Cerebellar nuclear complex (tissue), 1 donor: ENCODE results near the gene RAB8A.
"Not testable (repeated sequence)": the region's sequence is repeated elsewhere in the genome, so short reads cannot be mapped to it uniquely, and the experiment has no call there.

Source experiments
- DNase-seq, 2 experiments: peaks; one replicate each; lab custom pipeline; 2025; lab: John Stamatoyannopoulos, UW

Gene RAB8A

DNA sequence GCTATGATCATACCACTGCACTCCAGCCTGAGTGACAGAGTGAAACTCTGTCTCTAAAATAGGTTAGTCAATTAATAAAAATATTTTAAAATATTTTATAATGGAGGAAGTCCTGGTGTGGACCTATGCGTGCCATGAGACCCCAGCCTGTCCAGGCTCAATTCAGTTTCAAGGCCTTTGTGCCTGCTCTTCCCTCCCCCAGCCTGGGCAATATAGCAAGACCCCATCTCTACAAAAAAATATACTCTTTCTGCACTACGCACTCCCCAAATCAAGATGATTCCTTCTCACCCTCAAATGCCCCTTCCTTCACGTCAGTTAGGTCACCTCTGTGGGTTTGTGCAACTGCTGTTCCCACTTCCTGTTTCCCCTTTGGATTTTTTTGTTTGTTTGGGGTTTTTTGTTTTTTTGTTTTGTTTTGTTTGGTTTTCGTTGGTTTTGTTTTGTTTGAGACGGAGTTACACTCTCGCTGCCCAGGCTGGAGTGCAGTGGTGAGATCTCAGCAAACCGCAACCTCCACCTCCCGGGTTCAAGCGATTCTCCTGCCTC lies 30.4 kb downstream of the RAB8A start:
- DNase-seq = no peak

DNA sequence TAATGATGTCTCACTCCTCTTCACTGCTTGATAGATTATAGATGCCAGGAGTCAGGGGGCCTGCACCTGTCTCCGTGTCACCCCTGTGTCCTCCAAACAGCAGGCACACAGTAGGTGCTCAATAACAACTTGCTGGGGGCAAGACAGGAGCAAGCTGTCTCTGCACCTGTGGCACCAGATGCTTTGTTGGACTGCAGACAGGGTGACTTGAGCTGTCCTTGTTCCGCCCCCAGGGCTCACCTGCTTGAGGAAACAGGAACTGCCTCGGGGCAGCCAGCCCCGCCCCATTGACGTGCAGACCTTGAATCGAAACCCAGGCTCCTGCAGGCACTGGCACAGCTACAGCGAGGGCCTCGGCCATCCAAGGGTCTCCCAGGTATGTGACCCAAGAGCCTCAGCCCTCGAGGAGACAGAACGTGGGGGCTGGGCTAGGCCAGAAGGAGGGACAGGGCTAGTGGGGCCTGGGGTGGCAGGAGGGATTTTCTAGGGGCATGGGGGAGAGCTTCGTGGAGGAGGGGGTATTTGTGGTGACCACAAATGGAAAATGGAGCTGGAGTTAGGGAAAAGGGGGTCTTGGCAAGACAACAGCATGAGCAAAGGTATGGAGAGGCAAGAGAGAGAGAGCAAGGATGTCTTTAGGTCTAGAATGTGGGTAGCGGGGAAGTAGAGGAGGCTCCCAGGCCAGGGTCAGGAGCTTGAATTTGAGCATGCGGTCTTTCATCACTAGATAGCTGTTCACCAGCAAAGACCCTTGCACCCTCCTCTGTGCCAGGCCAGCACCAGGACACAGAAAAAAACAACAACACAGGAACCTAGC lies 31.9 kb downstream of the RAB8A start, which contains the start of gene HSH2D:
TSS of gene HSH2D (plus strand) at position 287 of the 817 bp plus-strand sequence. CDS start 5,066 bp downstream, outside the sequence.
- no peak for DNase-seq

DNA sequence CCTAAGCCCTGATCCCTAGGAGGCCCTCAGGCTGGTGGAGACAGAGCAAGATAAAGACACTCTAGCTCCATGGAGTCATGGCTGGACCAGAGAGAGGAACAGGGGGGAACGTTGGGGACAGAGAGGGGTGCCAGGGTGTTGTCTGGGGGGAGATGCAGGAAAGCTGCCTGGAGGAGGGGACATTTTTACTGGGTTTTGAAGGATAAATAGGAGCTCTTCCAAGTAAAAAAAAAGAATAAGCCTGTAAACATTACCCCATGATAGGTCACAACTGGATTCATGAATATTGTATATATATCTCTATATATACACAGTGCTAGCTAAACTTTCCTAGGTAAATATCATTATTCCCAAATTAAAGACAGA lies 32.5 kb downstream of the RAB8A start:
- no peak for DNase-seq

DNA sequence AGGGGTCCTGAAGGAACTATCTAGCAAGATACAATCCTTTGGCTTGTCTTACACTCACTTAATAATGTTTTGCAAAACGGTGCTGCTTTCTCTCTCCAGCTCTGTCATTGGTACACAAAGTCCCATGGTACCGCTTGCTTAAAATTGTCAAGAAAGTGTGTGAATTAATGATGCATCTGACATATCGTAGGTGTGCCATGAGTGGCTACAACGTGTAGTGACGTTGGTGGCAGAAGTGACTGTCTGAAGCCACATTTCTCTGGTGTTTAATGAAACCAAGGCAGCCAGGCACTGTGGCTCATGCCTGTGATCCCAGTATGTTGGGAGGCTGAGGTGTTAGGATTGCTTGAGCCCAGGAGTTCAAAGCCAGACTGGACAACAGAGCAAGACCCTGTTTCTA lies 34.4 kb downstream of the RAB8A start:
- DNase-seq = no peak

DNA sequence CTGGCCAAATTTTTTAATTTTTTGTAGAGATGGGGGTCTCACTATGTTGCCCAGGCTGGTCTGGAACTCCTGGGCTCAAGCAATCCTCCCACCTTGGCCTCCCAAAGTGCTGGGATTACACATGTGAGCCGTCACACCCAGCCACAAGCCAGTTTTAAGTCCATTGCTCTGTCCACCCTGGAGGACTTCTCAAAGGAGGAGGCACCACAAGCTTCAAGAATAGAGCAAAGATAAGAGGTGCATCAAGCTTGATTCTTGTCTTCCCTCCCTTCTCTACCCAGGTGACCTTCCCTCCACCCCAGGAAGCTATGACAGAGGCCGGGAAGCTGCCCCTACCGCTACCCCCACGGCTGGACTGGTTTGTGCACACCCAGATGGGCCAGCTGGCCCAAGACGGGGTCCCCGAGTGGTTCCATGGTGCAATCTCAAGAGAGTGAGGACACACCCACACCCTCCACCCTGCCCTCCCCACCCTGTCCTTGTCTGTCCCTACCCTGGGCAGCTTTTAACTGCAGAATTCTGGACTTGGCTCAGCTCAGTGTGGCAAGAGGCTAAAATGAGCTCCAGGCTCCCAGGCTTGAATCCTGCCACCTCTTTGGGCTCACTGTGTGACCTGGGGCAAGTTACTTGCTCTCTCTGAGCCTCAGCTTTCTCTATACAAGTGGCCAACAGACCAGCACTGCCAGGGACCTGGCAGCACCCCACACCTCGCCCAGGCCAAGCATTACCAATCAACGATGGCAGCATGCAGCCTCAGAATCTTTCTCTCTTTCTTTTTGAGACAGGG lies 36.9 kb downstream of the RAB8A start:
- DNase-seq = no peak

DNA sequence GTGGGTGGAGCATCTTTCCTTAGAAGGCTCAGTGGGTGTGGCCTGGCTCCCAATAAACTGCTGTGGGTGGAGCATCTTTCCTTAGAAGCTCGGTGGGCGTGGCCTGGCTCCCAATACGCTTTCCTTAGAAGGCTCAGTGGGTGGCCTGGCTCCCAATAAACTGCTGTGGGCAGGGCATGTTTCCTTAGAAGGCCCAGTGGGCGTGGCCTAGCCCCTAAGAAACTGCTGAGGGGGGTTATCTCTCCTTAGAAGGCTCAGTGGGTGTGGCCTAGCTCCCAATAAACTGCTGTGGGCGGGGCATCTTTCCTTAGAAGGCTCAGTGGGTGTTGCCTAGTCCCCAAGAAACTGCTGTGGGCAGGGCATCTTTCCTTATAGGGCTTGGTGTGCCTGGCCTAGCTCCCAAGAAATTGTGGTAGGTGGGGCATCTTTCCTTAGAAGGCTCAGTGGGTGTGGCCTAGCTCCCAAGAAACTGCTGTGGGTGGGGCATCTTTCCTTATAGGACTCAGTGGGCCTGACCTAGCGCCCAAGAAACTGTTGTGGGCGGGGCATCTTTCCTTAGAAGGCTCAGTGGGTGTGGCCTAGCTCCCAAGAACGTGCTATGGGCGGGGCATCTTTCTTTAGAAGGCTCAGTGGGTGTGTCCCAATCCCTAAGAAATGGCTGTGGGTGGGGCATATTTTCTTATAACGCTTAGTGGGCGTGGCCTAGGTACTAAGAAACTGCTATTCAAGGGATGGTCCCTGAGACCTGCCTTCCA lies 42.1 kb downstream of the RAB8A start:
- DNase-seq = no peak

DNA sequence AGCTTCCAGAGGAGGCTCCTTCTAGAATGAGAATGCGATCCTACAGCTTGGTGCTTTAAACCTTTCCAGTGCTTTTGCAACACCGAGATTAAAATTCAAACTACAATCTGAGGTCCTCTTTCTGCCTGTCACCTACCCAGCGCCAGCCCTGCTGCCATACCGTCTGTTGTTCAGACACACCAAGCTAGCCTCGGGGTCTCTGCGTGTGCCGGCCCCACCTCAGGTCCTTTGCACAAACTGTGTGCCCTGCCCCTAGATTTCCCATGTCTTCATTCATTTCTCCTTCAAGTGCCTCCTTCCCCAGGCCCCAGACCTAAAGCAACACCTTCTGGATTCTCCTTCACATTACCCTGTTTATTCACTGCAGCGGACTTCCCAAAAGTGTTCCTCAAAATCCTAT lies 42.9 kb downstream of the RAB8A start:
- DNase-seq = no peak

DNA sequence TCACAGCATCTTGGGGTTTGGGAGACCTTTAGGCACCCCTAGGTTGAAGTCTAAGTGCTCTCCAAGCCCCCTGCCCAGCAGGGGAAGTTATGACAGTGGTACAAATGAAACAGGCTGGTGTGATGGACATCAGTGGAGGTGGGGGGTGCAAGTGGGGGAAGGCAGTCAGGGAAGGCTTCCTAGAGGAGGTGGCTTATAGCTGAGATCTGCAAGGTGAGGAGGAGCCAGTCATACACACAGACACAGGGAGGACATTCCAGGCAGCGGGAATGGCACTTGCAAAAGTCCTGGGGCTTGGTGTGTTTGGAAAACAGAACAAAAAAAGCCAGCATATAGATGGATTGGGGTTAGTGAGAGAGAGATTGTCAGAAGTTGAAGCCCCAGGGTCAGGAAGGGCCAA lies 43.4 kb downstream of the RAB8A start:
- DNase-seq = no peak

DNA sequence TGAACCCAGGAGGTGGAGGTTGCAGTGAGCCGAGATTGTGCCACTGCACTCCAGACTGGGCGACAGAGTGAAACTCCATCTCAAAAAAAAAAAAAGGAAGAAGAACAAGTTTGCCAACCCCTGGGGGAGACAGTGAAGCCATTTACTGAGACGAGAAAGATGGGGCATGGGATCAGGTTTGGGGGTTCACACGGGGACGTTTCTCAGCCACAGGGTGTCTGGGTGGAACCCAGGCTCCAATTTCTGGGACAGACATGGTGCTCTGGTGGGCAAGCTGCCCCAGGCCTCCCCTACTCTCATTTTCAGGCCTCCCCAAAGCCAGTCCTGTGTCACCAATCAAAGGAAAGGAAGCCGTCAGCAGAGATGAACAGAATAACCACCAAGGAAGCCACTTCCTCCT lies 45.2 kb downstream of the RAB8A start:
- DNase-seq = no peak

DNA sequence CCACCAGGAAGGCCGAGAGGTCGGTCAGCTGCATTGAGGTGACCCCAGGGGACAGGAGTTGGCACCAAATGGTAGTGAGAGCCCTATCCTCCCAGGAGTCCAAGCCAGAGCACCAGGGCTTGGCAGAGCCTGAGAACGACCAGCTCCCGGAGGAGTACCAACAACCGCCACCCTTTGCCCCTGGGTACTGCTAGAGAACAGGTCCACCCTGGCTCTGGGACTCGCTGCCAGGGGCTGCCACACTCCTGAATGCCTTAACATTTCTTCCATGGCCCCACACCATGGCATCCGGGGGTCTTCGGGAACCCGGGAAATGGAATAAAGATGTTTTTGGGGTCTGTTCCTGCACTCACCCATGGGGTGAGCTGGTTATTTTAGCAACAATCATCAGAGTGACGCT lies 45.9 kb downstream of the RAB8A start:
- no peak for DNase-seq

DNA sequence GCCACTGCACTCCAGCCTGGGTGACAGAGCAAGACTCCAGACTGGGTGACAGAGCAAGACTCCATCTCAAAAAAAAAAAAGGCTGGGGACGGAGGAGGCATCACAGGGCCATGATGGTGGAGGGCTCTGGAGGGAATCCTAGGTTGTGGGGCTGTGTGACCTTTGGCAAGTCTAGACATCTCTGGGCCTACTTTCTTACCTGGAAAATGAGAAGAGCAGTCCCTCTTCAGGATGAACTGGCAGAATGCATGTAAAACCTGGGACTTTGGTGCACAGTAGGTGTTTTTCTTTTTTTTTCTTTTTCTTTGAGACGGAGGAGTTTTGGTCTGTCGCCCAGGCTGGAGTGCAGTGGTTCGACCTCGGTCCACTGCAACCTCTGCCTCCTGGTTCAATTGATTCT lies 48.0 kb downstream of the RAB8A start:
- no peak for DNase-seq

DNA sequence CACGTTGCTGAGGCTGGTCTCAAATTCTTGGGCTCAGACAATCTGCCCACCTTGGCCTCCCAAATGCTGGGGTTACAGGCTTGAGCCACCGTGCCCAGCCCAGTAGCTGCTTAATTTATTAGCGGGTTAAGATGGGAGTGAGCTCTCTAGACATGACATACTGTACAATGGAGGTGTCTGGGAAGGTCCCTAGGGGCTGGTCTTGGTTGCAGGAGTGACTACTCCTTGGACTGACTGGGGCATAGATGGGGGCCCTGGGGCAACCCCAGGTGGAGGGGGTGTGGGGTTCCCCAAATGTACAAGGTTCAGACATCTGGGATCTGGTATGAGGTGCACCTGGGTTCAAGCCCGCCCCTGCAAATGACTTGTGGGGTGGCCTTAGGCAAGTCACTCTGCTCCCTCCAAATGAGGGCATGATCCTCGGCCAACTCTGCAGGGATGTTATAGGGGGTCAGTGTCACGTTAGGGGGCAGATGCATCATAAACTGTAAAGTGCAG lies 48.8 kb downstream of the RAB8A start:
- DNase-seq = no peak

DNA sequence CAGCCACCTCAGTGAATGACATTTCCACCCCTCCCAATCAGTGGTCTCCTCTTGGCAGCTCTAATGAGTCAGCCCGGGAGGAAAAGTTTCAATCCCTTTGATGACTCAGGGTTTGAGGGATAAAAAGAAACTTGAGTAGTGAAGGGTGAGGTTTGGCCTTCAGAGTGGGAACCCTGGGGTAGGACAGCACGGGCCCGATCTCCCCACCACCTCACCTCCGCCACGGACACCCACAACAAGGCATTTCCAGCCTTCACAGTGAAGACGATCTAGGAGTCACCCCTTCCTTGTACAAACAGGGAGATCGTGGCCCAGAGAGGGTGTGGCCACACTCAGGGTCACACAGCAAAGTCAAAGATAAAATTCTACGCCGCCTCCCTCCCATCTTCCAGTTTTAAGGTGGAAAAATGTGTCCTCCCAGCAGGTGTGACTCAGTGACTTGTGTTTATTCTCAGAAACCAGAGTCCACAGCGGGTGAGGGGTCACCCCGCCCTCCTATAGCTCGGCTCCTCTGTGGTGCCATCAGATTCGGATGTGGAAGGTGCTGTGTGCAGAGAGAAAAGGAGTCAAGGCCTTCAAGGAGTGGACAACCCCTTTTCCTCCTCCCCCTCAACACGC lies 49.4 kb downstream of the RAB8A start:
- no peak for DNase-seq

DNA sequence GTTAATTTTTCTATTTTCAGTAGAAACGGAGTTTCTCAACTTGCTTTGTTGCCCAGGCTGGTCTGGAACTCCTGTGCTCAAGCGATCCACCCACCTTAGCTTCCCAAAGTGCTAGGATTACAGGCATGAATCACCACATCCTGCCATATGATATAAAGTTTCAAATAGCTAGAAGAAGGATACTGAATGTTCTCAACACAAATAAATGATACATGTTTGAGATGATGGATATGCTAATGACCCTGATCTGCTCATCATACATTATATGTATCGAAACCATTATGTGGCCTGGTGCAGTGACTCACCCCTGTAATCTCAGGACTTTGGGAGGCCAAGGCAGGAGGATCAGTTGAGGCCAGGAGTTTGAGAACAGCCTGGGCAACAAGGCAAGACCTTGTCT lies 50.2 kb downstream of the RAB8A start:
- DNase-seq = no peak

DNA sequence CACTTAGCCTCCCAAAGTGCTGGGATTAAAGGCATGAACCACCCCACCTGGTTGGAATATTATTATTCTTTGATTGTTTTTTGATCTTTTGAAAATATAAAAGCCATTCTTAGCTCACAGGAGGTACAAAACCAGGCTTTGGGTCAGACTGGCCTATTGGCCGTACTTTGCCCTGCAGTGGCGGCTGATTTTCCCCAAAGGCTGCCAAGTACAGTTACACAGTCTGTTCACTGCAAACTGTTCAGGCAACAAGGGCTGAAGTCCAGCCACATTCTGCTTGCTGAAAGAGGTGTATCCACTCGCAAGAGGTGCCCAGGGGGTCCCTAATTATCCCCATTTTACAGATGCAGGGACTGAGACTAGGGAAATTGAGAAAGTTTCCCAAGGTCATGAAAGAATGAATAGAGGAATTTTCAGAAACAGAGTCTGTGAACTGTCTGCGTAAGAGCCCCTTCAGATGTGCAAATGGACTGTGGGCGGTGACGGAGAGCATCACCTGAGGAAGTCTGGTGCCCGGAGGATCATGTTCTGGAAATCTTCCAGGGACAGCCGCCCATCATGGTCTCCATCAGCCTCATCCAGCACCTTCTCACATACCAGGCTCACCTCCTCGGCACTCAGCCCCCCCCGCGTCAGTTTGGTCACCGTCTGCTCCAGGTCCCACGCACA lies 52.7 kb downstream of the RAB8A start:
- no peak for DNase-seq

DNA sequence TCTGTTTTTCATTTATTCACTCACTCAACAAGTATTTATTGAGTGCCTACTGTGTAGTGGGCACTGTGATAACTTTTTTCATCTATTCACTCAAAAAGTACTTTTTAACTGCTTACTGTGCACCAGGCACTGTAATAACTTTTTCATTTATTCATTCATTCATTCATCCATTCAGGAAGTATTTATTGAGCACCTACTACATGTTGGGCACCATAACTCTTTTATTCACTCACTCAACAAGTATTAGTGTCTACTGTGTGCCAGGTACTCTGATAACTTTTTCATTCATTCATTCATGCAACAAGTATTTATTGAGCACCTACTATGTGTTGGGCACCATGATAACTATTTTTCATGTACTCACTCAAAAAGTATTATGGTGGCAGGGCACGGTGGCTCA lies 54.7 kb downstream of the RAB8A start:
- no peak for DNase-seq

DNA sequence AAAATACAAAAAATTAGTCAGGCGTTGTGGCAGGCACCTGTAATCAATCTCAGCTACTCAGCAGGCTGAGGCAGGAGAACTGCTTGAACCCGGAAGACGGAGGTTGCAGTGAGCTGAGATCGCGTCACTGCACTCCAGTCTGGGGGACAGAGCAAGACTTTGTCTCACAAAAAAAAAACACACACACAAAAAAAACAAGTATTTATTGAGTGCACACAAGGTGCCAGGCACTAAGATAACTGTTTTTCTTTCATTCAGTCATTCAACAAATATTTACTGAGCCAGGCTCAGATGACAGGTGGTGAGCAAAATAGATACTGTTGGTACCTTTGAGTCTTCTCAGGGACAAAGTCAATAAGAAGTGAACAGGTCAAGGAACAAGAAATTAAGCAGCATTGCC lies 55.4 kb downstream of the RAB8A start:
- DNase-seq = no peak

DNA sequence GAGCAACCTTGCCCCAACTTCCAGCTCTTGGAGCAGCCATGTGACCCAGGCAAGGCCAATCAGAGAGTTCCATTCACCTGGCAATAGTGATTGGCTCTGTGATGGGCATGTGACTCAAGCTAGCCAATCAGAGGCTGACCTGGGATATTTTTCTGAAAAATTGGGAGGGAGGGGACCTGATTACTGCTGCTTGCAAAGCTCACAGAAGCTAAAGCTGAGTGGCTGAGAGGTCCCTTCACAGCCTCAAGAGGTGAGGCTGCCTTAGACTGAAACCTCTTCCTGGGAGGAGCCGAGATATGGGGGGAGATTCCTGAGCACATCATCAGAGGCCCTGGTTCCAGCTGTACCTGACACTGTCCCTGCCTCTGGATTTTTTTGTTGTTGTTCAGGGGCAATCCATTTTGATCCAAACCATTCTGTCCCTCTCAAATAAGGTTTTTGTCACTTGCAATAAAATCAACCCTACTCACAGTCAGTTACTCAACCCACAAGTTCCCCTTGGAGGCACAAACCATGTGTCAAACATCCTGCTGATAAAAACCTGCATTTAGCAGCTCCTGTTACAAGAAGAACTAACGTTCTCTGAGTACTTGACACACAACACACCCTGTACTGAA lies 56.9 kb downstream of the RAB8A start:
- DNase-seq = no peak

DNA sequence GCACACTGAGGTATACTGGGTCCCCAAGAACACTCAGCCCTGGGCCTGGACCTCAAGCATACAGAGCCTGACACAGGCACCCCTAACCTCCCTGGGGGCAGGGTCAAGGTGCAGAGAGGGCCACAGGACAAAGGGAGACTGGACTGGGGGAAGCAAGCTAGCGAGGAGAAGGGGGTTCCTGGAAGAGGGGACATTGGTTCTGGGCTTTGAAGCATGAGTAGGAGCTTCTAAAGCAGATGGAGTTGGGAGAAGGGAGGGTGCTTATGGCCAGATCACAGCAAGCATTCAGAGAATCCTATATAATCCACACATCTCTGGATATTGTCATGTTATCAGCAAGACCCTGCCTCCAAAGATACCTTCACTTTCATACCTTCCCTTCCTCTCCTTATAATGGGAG lies 58.4 kb downstream of the RAB8A start:
- DNase-seq = no peak

DNA sequence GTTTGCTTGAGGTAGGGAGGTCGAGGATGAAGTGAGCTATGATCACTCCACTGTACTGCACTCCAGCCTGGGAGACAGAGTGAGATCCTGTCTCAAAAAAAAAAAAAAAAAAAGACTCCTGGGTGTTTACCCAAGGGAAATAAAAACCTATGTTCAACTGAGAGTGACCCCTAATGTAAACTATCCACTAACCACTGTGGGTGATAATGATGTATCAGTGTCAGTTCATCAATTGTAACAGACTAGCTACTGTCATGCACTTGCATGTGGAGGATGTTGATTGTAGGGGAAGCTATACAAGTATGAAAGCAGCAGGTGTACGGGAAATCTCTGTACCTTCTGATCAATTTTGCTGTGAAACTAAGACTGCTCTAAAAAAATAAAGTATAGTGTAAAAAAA lies 64.3 kb downstream of the RAB8A start:
- no peak for DNase-seq

DNA sequence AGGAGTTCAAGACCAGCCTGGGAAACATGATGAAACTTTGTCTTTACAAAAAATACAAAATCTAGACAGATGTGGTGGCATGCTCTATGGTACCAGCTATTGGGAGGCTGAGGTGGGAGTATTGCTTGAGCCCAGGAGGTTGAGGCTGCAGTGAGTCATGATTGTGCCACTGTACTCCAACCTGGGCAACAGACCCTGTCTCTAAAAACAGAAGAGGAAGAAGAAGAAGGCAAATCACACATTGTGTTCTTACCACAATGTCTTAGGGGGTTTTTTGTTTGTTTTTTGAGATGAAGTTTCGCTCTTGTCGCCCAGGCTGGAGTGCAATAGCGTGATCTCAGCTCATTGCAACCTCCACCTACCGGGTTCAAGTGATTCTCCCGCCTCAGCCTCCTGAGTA lies 67.2 kb downstream of the RAB8A start:
- DNase-seq = not testable (repeated sequence)
